A549 (cell line): ENCODE measurements around the gene PRIMPOL.

Source experiments
- ESRRA ChIP-seq: fragments of 150-350 bp; IDR thresholded peaks from 2 replicates; pipeline ENCODE4 v1.6.1; 2014; ENCODE audit warnings: mild to moderate bottlenecking, low read length, borderline replicate concordance
- FOSB ChIP-seq: fragments of 250-450 bp; sonication (Bioruptor Pico); IDR thresholded peaks from 2 replicates; pipeline ENCODE4 v1.5.0; 2020; ENCODE audit warnings: mild to moderate bottlenecking, moderate library complexity
- PHF8 ChIP-seq: fragments of 200-600 bp; sonication (generic); IDR thresholded peaks from 2 replicates; pipeline ENCODE4 v1.6.1; 2016; ENCODE audit warnings: low read depth, mild to moderate bottlenecking, antibody characterized with exemption, moderate library complexity, borderline replicate concordance
- POLR2A ChIP-seq: IDR thresholded peaks from 2 replicates; pipeline ENCODE4 v1.6.1; 2012; ENCODE audit warnings: mild to moderate bottlenecking, low read length
- TF ChIP-seq, protein P1 (sequence below): fragments of >200 bp; sonication (Bioruptor Twin); formaldehyde crosslinking; IDR thresholded peaks from 3 replicates; pipeline ENCODE4 v1.5.1; 2016

DNA sequence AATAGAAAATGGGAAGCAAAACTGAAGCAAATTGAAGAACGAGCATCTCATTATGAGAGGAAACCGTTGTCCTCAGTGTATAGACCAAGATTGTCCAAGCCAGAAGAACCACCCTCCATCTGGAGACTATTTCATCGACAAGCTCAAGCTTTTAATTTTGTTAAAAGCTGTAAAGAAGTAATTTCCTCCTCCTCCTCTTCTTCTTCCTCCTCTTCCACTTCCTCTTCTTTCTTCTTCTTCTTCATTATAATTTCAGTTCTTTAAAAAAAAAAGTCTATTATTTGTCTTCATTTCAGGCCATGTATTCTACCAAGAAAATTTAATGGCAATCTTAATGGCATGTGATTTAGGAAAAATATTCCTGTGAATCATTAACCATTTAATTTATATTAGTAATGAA is 7.6 kb downstream of the PRIMPOL start:
- no peak for TF ChIP-seq ESRRA
- TF ChIP-seq, protein P1, sequence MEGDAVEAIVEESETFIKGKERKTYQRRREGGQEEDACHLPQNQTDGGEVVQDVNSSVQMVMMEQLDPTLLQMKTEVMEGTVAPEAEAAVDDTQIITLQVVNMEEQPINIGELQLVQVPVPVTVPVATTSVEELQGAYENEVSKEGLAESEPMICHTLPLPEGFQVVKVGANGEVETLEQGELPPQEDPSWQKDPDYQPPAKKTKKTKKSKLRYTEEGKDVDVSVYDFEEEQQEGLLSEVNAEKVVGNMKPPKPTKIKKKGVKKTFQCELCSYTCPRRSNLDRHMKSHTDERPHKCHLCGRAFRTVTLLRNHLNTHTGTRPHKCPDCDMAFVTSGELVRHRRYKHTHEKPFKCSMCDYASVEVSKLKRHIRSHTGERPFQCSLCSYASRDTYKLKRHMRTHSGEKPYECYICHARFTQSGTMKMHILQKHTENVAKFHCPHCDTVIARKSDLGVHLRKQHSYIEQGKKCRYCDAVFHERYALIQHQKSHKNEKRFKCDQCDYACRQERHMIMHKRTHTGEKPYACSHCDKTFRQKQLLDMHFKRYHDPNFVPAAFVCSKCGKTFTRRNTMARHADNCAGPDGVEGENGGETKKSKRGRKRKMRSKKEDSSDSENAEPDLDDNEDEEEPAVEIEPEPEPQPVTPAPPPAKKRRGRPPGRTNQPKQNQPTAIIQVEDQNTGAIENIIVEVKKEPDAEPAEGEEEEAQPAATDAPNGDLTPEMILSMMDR: no peak
- no peak for TF ChIP-seq PHF8
- TF ChIP-seq POLR2A: no peak
- TF ChIP-seq FOSB (CRISPR knock-in tag): no peak
